ENCODE data around the gene CDYL2. TPM values are rescaled to one million over a fixed set of nuclear protein-coding genes. Genes with fewer than 3 reads are reported as not detected.

The CDYL2 gene
- total RNA-seq (ENCODE audit: low replicate concordance), result 3.2 and 5.6 TPM in 2 replicates

DNA sequence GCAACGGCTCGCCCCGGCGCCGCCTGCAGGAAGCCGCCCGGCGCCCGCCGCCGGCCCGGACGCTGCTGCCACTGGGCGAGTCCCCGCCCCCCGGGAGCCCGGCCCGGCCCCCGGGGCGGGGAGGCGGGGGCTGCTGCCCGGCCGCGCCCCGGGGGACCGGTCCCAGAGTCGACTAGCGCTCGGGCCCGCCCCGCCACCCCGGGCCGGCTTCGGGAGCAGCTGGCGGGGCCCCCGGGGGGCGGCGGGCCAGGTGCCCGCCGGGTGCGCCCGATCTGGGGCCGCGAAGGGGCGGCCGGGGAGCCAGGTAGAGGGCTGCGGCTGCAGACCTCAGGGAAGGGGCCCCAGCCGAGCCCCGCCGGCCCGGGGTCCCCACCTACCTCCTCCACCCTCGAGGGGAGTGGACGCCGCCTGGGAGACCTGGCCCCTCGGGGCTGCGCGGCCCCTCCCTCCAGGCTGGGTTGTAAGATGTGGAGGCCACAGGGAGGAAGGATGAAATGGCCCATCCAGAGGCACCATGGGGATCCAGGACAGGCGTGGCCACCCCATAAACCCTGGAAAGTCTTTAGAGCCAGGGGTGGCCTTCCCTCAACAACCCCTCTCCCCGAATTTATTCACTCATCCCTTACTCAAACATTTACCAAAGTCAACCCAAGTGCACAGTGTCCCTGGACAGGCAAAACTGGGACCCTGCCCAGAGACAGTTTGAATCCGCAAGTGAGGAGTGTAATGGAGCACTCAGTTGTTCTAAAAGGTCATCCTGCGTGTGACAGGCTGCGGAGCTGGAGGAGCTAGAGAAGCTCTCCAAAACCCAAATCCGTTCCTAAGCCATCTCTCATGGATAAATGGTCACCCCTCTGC lies at the start of gene CDYL2:
TSS of gene CDYL2 (minus strand) at position 73 of the 858 bp plus-strand sequence. CDS start 425 bp downstream, outside the sequence.

Other genes with a start within 250 kb of the CDYL2 start
- gene CMC2, start 202.3 kb upstream of the CDYL2 start, total RNA-seq (ENCODE audit: low replicate concordance), result 31.2 and 73.3 TPM in 2 replicates
- gene CENPN, start 202.6 kb upstream of the CDYL2 start, total RNA-seq (ENCODE audit: low replicate concordance), result 9.5 and 25.3 TPM in 2 replicates
- 23.1 and 30.2 TPM in 2 replicates for gene ATMIN, start 231.2 kb upstream of the CDYL2 start, total RNA-seq (ENCODE audit: low replicate concordance)

Data from smooth muscle cell of the coronary artery (primary cell).